HCT116 (cell line): ENCODE measurements around the gene ARL15. TPM values are rescaled to one million over a fixed set of nuclear protein-coding genes. Genes with fewer than 3 reads are reported as not detected.

ENCODE experiments used
- ATAC-seq: fragments of 200-7000 bp; cut with Tn5 transposase; 2 replicates; pipeline ENCODE4 v1.9.1; 2020; ENCODE audit warnings: mild to moderate bottlenecking, moderate library complexity
- BruUV-seq: library from RNA; stranded (reverse); fragments of 400-500 nt; replicated peaks from 2 replicates; lab custom pipeline; 2021; lab: Mats Ljungman, UMichigan
- CTCF ChIA-PET: fragments of 300-600 bp; sonication (Branson Sonifier 250); formaldehyde crosslinking; loops from one replicate; lab custom pipeline; 2021; ENCODE audit warnings: antibody characterized with exemption; lab: Charles Lee
- POLR2A ChIA-PET: fragments of 300-600, 350-600 bp; sonication (Branson Sonifier 250); formaldehyde crosslinking; loops from one replicate; lab custom pipeline; 2021; ENCODE audit warnings: antibody characterized with exemption; lab: Charles Lee
- RAD21 ChIA-PET, 2 experiments: fragments of 300-600 bp; sonication (Branson Sonifier 250); formaldehyde crosslinking; loops; one replicate each; lab custom pipeline; 2023; ENCODE audit warnings: low total read pairs in 2 of 2; ENCODE audit not compliant: uncharacterized antibody in 2 of 2, unreplicated experiment in 2 of 2, low non-redundant PET in 1 of 2; lab: Charles Lee
- DNase-seq: peaks from one replicate; pipeline ENCODE4 v3.0.0-alpha.2; 2010; ENCODE audit warnings: low read depth, low spot score
- H2AFZ ChIP-seq: fragments of 200-600 bp; shearing (Covaris generic), sonication (generic); 2 replicates; pipeline ENCODE4 v1.6.1; 2017; ENCODE audit warnings: low read depth, mixed run types, mixed read lengths, antibody characterized with exemption, low read length; ENCODE audit not compliant: poor library complexity, severe bottlenecking
- H3K27ac ChIP-seq: 2 replicates; pipeline ENCODE4 v1.5.1; 2012; ENCODE audit warnings: low read depth, low read length
- H3K27me3 ChIP-seq: fragments of 200-600 bp; sonication (generic); 2 replicates; pipeline ENCODE4 v1.6.1; 2016; ENCODE audit warnings: mixed run types, low read length, mixed read lengths; ENCODE audit not compliant: insufficient read depth
- H3K36me3 ChIP-seq, 2 experiments: fragments of 200-500 bp in 1 of 2; fragments of 200-600 bp in 1 of 2; sonication (Bioruptor generic) in 1 of 2; sonication (generic) in 1 of 2; 2 replicates each; pipeline versions ENCODE4 v1.5.1 to v1.6.1; 2014 to 2016; ENCODE audit warnings: low read length in 2 of 2, inconsistent platforms in 1 of 2, mixed read lengths in 1 of 2, mixed run types in 1 of 2; ENCODE audit not compliant: insufficient read depth in 2 of 2, control insufficient read depth in 1 of 2
- H3K4me1 ChIP-seq, 2 experiments: fragments of 200-600 bp in 1 of 2; sonication (generic) in 1 of 2; 2 replicates each; pipeline versions ENCODE4 v1.5.1 to v1.6.1; 2012 to 2017; ENCODE audit warnings: low read length in 2 of 2, inconsistent platforms in 1 of 2, mild to moderate bottlenecking in 1 of 2, mixed read lengths in 1 of 2, mixed run types in 1 of 2, moderate library complexity in 1 of 2; ENCODE audit not compliant: insufficient read depth in 2 of 2, control insufficient read depth in 1 of 2
- H3K4me2 ChIP-seq: fragments of 200-600 bp; sonication (generic); 2 replicates; pipeline ENCODE4 v1.6.1; 2017; ENCODE audit warnings: mixed run types, low read length, mixed read lengths
- H3K4me3 ChIP-seq, 2 experiments: fragments of 200-600 bp in 1 of 2; sonication (generic) in 1 of 2; replicated peaks in 1 of 2; 2 replicates each; pipeline ENCODE4 v1.5.1; 2011 to 2016; ENCODE audit warnings: low read length in 2 of 2, control low read depth in 1 of 2, low read depth in 1 of 2, mild to moderate bottlenecking in 1 of 2, mixed read lengths in 1 of 2, mixed run types in 1 of 2
- H3K79me2 ChIP-seq: fragments of 200-600 bp; sonication (generic); 2 replicates; pipeline ENCODE4 v1.6.1; 2017; ENCODE audit warnings: mild to moderate bottlenecking, mixed run types, low read length, moderate library complexity, mixed read lengths; ENCODE audit not compliant: insufficient read depth
- H3K9ac ChIP-seq: fragments of 200-600 bp; sonication (generic); 2 replicates; pipeline ENCODE4 v1.6.1; 2016; ENCODE audit warnings: low read length, mixed read lengths
- H3K9me2 ChIP-seq: fragments of 200-600 bp; sonication (generic), shearing (Covaris generic); 2 replicates; pipeline ENCODE4 v1.6.1; 2017; ENCODE audit warnings: mixed run types, mild to moderate bottlenecking, moderate library complexity; ENCODE audit not compliant: insufficient read depth
- H3K9me3 ChIP-seq, 2 experiments: fragments of 200-500 bp in 1 of 2; fragments of 200-600 bp in 1 of 2; sonication (Bioruptor generic) in 1 of 2; sonication (generic) in 1 of 2; 2 replicates each; pipeline ENCODE4 v1.6.1; 2014 to 2017; ENCODE audit warnings: low read length in 2 of 2, mixed read lengths in 2 of 2, inconsistent platforms in 1 of 2, low read depth in 1 of 2, mild to moderate bottlenecking in 1 of 2, mixed run types in 1 of 2, moderate library complexity in 1 of 2; ENCODE audit not compliant: control insufficient read depth in 1 of 2, insufficient read depth in 1 of 2
- H4K20me1 ChIP-seq: fragments of 200-600 bp; sonication (generic), shearing (Covaris generic); 2 replicates; pipeline ENCODE4 v1.6.1; 2017; ENCODE audit warnings: mixed run types, mild to moderate bottlenecking, moderate library complexity; ENCODE audit not compliant: insufficient read depth
- EZH2phosphoT487 ChIP-seq: fragments of 200-600 bp; IDR thresholded peaks from 2 replicates; pipeline ENCODE4 v1.6.1; 2018; ENCODE audit warnings: antibody characterized with exemption, borderline replicate concordance
- FOSL1 ChIP-seq: IDR thresholded peaks from 2 replicates; pipeline ENCODE4 v1.6.1; 2012; ENCODE audit warnings: low read depth
- intact Hi-C: fragments of 100-400 bp; cut with micrococcal nuclease; formaldehyde crosslinking; loops from 2 replicates; pipeline ENCODE4 v1.10.0; 2022
- total RNA-seq: library from RNA; stranded (reverse); gene quantifications from one replicate; pipeline ENCODE4 v1.2.1, GENCODE V29; 2021; ENCODE audit not compliant: unreplicated experiment
- TF ChIP-seq, protein P1 (sequence below): IDR thresholded peaks from 2 replicates; pipeline ENCODE4 v1.6.1; 2012; ENCODE audit warnings: low read depth
- TF ChIP-seq, protein P2 (sequence below): IDR thresholded peaks from 2 replicates; pipeline ENCODE4 v1.6.1; 2012

The ARL15 gene
- total RNA-seq, 1 experiment from 2014 or later, result 15.0 TPM

DNA sequence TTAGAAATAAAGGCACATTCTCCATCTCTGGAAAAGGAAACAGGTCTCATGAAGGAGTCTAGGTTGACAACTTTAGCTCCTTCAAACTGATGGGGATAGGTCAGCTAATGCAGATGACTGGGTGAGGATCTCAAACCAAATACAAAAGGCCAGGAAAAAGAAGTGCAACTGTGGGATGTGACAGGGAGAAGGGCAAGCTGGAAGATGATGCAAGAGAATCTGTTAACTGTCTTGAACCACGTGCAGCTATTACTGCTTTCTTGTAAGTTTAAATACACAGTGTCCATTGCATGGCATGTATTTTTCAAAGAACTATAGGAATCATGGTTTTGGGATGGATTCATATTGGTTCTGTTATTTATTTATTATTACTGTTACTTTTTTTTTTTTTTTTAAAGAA is 418.1 kb downstream of the ARL15 start (continued):
- TF ChIP-seq, protein P1, sequence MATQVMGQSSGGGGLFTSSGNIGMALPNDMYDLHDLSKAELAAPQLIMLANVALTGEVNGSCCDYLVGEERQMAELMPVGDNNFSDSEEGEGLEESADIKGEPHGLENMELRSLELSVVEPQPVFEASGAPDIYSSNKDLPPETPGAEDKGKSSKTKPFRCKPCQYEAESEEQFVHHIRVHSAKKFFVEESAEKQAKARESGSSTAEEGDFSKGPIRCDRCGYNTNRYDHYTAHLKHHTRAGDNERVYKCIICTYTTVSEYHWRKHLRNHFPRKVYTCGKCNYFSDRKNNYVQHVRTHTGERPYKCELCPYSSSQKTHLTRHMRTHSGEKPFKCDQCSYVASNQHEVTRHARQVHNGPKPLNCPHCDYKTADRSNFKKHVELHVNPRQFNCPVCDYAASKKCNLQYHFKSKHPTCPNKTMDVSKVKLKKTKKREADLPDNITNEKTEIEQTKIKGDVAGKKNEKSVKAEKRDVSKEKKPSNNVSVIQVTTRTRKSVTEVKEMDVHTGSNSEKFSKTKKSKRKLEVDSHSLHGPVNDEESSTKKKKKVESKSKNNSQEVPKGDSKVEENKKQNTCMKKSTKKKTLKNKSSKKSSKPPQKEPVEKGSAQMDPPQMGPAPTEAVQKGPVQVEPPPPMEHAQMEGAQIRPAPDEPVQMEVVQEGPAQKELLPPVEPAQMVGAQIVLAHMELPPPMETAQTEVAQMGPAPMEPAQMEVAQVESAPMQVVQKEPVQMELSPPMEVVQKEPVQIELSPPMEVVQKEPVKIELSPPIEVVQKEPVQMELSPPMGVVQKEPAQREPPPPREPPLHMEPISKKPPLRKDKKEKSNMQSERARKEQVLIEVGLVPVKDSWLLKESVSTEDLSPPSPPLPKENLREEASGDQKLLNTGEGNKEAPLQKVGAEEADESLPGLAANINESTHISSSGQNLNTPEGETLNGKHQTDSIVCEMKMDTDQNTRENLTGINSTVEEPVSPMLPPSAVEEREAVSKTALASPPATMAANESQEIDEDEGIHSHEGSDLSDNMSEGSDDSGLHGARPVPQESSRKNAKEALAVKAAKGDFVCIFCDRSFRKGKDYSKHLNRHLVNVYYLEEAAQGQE, result no peak
- TF ChIP-seq FOSL1, result no peak
- TF ChIP-seq, protein P2, sequence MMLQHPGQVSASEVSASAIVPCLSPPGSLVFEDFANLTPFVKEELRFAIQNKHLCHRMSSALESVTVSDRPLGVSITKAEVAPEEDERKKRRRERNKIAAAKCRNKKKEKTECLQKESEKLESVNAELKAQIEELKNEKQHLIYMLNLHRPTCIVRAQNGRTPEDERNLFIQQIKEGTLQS, result no peak

DNA sequence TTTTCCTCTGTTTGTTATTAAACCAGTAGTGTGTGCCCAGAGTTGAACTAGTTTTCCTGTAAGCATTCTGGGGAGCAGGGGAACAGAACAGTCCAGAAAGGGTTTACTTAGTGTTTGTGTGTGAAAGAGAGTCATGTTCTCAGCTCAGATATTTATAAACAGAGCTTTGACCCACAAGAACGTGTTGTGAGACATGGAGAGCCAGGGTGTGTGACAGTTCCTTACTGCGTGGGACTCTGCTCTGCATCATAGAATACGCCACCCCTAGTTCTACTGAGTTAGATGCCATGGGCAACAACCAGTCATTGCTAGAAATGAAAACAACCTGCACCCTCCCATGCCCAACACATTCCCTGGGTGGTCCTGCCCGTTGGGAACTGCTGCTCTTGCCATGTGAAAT is 419.2 kb downstream of the ARL15 start:
- ChIA-PET CTCF (no interaction called here), RAD21 (no interaction called here), POLR2A (no interaction called here)
- intact Hi-C loops, result no loop called here
- Histone ChIP-seq H3K36me3 (no peaks in the 10 kb centered on the region), H3K4me2 (no peak overlapping the region), H3K4me3 (no peak overlapping the region), H3K27ac (no peak overlapping the region), H3K27me3 (no peaks in the 10 kb centered on the region), H2AFZ (no peak overlapping the region), H3K9me2 (no peaks in the 10 kb centered on the region), H4K20me1 (no peaks in the 10 kb centered on the region), H3K4me1 (no peaks in the 10 kb centered on the region), H3K9me3 (no peaks in the 10 kb centered on the region), H3K9ac (no peak overlapping the region), H3K79me2 (no peaks in the 10 kb centered on the region)
- no TSS peak for BruUV-seq
- TF ChIP-seq, protein P2, result no peak
- TF ChIP-seq, protein P1, result no peak
- no peak for TF ChIP-seq EZH2phosphoT487
- DNase-seq, result no peak
- ATAC-seq, result no peak
